DND-41 (cell line): ENCODE results near the gene MRPL21.

ENCODE experiments used
- CTCF ChIP-seq: IDR thresholded peaks from 2 replicates; pipeline ENCODE4 v1.5.1; 2012; ENCODE audit warnings: borderline replicate concordance, low read length, moderate library complexity, mild to moderate bottlenecking; ENCODE audit not compliant: poor library complexity, severe bottlenecking; ENCODE audit errors: extremely low read depth
- EZH2 ChIP-seq: IDR thresholded peaks from 3 replicates; pipeline ENCODE4 v1.6.1; 2012; ENCODE audit warnings: borderline replicate concordance, low read depth, mild to moderate bottlenecking, moderate library complexity, low read length, inconsistent platforms; ENCODE audit not compliant: severe bottlenecking

- TF ChIP-seq CTCF, result no peak
- TF ChIP-seq EZH2, result no peak
Observed at GRCh38 chr11:68892576-68892975, 11.1 kb downstream of the MRPL21 start.
